Vagina (tissue), 2 donors: ENCODE measurements around the gene GMNC. TPM values are rescaled to one million over a fixed set of nuclear protein-coding genes. Genes with fewer than 3 reads are reported as not detected.

Source experiments
- DNase-seq, 2 donors: peaks; one replicate each; pipeline ENCODE4 v3.0.0-alpha.2; 2017; ENCODE audit errors: extremely low spot score in 2 of 2
- H3K27ac ChIP-seq: fragments of 200-600 bp; sonication (generic); one replicate; pipeline ENCODE4 v1.5.1; 2019
- H3K27me3 ChIP-seq: fragments of 200-600 bp; sonication (generic); one replicate; pipeline ENCODE4 v1.5.1; 2019
- H3K36me3 ChIP-seq, 2 donors: fragments of 200-600 bp; sonication (generic); one replicate each; pipeline ENCODE4 v1.5.1; 2017 to 2019
- H3K4me1 ChIP-seq: fragments of 200-600 bp; sonication (generic); one replicate; pipeline ENCODE4 v1.5.1; 2019
- H3K4me3 ChIP-seq, 2 donors: fragments of 200-600 bp; sonication (generic); 1 replicate in 1 of 2; 2 replicates in 1 of 2; pipeline ENCODE4 v1.5.1; 2016 to 2019
- H3K9me3 ChIP-seq: fragments of 200-600 bp; sonication (generic); one replicate; pipeline ENCODE4 v1.5.1; 2019
- CTCF ChIP-seq, 3 experiments: fragments of 450-650 bp in 2 of 3; fragments of 200-600 bp in 1 of 3; sonication (generic) in 1 of 3; IDR thresholded peaks; one replicate each; pipeline ENCODE4 v1.5.1; 2017 to 2019; ENCODE audit warnings: antibody characterized with exemption in 3 of 3, mild to moderate bottlenecking in 2 of 3, moderate library complexity in 2 of 3
- POLR2A ChIP-seq, 2 donors: fragments of 450-650 bp; IDR thresholded peaks; one replicate each; pipeline ENCODE4 v1.6.1; 2017; ENCODE audit warnings: antibody characterized with exemption in 2 of 2, mild to moderate bottlenecking in 2 of 2, moderate library complexity in 2 of 2
- POLR2AphosphoS5 ChIP-seq, 2 donors: sonication (generic); formaldehyde crosslinking; IDR thresholded peaks; one replicate each; pipeline ENCODE4 v1.9.0; 2017; ENCODE audit warnings: antibody characterized with exemption in 2 of 2, mild to moderate bottlenecking in 2 of 2, low read depth in 1 of 2; ENCODE audit not compliant: insufficient read depth in 1 of 2
- intact Hi-C: fragments of 100-400 bp; cut with DNase I; formaldehyde crosslinking; loops from one replicate; pipeline ENCODE4 v1.15.1; 2023
- total RNA-seq: library from RNA; depleted of rRNA; stranded (reverse); fragments of >200 nt; gene quantifications from one replicate; pipeline ENCODE4 v1.2.3, GENCODE V29; 2016

The GMNC gene
- total RNA-seq, 1 donor from 2014 or later: 0.25 TPM

GRCh38 chr3:190811775-190812480 lies 50.6 kb downstream of the GMNC start:
- no peak overlapping the region for H3K4me3 ChIP-seq

GRCh38 chr3:190810957-190811356 lies 51.5 kb downstream of the GMNC start:
- no peak for DNase-seq
- H3K27me3 ChIP-seq: no peaks in the 10 kb centered on the region
- H3K4me3 ChIP-seq: no peak overlapping the region
- no peak for TF ChIP-seq POLR2AphosphoS5 (IDR thresholded peaks at IDR 0.05; ENCODE audit: insufficient read depth in 1 of 2, low read depth in 1 of 2)
- no peak for TF ChIP-seq POLR2A (IDR thresholded peaks at IDR 0.05)
- TF ChIP-seq CTCF (IDR thresholded peaks at IDR 0.05): no peak
- no peak overlapping the region for H3K27ac ChIP-seq
- no peaks in the 10 kb centered on the region for H3K36me3 ChIP-seq
- intact Hi-C loops: no loop called here
- no peaks in the 10 kb centered on the region for H3K4me1 ChIP-seq
- no peaks in the 10 kb centered on the region for H3K9me3 ChIP-seq

More at GRCh38 chr3:190811775-190812480, 50.6 kb downstream of the GMNC start:
- Histone ChIP-seq H3K27ac (no peak overlapping the region), H3K9me3 (no peaks in the 10 kb centered on the region), H3K27me3 (no peaks in the 10 kb centered on the region), H3K36me3 (no peaks in the 10 kb centered on the region), H3K4me1 (no peaks in the 10 kb centered on the region)
- TF ChIP-seq POLR2AphosphoS5 (IDR thresholded peaks at IDR 0.05; ENCODE audit: insufficient read depth in 1 of 2, low read depth in 1 of 2) (no peak), CTCF (IDR thresholded peaks at IDR 0.05) (peak in 1 of 3 experiments; percentile 5)
- intact Hi-C loops: no loop called here
- DNase-seq: no peak

GRCh38 chr3:190809351-190809750 lies 53.1 kb downstream of the GMNC start:
- Histone ChIP-seq H3K4me1 (no peaks in the 10 kb centered on the region), H3K36me3 (no peaks in the 10 kb centered on the region), H3K27ac (no peak overlapping the region), H3K4me3 (no peak overlapping the region), H3K9me3 (no peaks in the 10 kb centered on the region), H3K27me3 (no peaks in the 10 kb centered on the region)
- intact Hi-C loops: no loop called here
- TF ChIP-seq POLR2AphosphoS5 (IDR thresholded peaks at IDR 0.05; ENCODE audit: insufficient read depth in 1 of 2, low read depth in 1 of 2): no peak
- no peak for TF ChIP-seq CTCF (IDR thresholded peaks at IDR 0.05)
- no peak for TF ChIP-seq POLR2A (IDR thresholded peaks at IDR 0.05)
- no peak for DNase-seq

GRCh38 chr3:190807719-190808375 lies 54.6 kb downstream of the GMNC start:
- Histone ChIP-seq H3K4me3 (no peak overlapping the region), H3K27me3 (no peaks in the 10 kb centered on the region), H3K36me3 (no peaks in the 10 kb centered on the region), H3K4me1 (no peaks in the 10 kb centered on the region), H3K27ac (no peak overlapping the region), H3K9me3 (no peaks in the 10 kb centered on the region)
- no peak for DNase-seq
- TF ChIP-seq POLR2A (IDR thresholded peaks at IDR 0.05) (no peak), CTCF (IDR thresholded peaks at IDR 0.05) (no peak), POLR2AphosphoS5 (IDR thresholded peaks at IDR 0.05; ENCODE audit: insufficient read depth in 1 of 2, low read depth in 1 of 2) (no peak)
- intact Hi-C loops: no loop called here
